GM12878 (cell line): Measurements from ENCODE around the gene CHRNA5. TPM values are rescaled to one million over a fixed set of nuclear protein-coding genes. Genes with fewer than 3 reads are reported as not detected.

Experiments
- ATAC-seq: fragments of 200-7000 bp; cut with Tn5 transposase; 3 replicates; pipeline ENCODE4 v1.9.1; 2020; ENCODE audit warnings: mild to moderate bottlenecking, moderate library complexity
- BruUV-seq: library from RNA; stranded (reverse); fragments of 400-500 nt; replicated peaks from 2 replicates; lab custom pipeline; 2021; lab: Mats Ljungman, UMichigan
- CTCF ChIA-PET: fragments of 300-600 bp; sonication (Branson Sonifier 250); formaldehyde crosslinking; extraction: SDS; loops from one replicate; lab custom pipeline; 2021; ENCODE audit warnings: inconsistent platforms; lab: Yijun Ruan, JAX
- POLR2A ChIA-PET: fragments of 350-600 bp; formaldehyde crosslinking; extraction: SDS; loops from one replicate; lab custom pipeline; 2021; ENCODE audit warnings: inconsistent platforms; lab: Charles Lee
- RAD21 ChIA-PET: fragments of 300-600 bp; sonication (Branson Sonifier 250); formaldehyde crosslinking; loops from one replicate; lab custom pipeline; 2023; ENCODE audit warnings: antibody characterized with exemption; ENCODE audit not compliant: unreplicated experiment; lab: Charles Lee
- SMC1A ChIA-PET: fragments of 300-600 bp; sonication (Branson Sonifier 250); formaldehyde crosslinking; loops from one replicate; lab custom pipeline; 2023; ENCODE audit not compliant: unreplicated experiment, uncharacterized antibody; lab: Charles Lee
- DNase-seq: peaks from one replicate; pipeline ENCODE4 v3.0.0-alpha.2; 2011; ENCODE audit warnings: low read depth, low spot score
- FAIRE-seq: peaks from 3 replicates; lab custom pipeline; 2011; peaks lifted over from hg19 to GRCh38; lab: Jason Lieb, UNC
- H2AFZ ChIP-seq: 2 replicates; pipeline ENCODE4 v1.6.0; 2011; ENCODE audit warnings: low read depth, low read length, control low read depth; ENCODE audit not compliant: control insufficient read depth
- H3K27ac ChIP-seq: 2 replicates; pipeline ENCODE4 v1.5.1; 2011; ENCODE audit warnings: control low read depth; ENCODE audit not compliant: control insufficient read depth, insufficient read depth
- H3K27me3 ChIP-seq, 2 experiments: replicated peaks in 1 of 2; 2 replicates each; pipeline versions ENCODE4 v1.6.0 to v1.6.1; 2011; ENCODE audit warnings: low read length in 1 of 2; ENCODE audit not compliant: control insufficient read depth in 2 of 2, insufficient read depth in 2 of 2
- H3K36me3 ChIP-seq, 2 experiments: 2 replicates each; pipeline ENCODE4 v1.5.1; 2011; ENCODE audit warnings: low read length in 1 of 2; ENCODE audit not compliant: control insufficient read depth in 2 of 2, insufficient read depth in 2 of 2
- H3K4me1 ChIP-seq: 2 replicates; pipeline ENCODE4 v1.6.1; 2011; ENCODE audit warnings: mild to moderate bottlenecking, low read length, moderate library complexity, mixed read lengths; ENCODE audit not compliant: control insufficient read depth, insufficient read depth
- H3K4me2 ChIP-seq: 2 replicates; pipeline ENCODE4 v1.6.0; 2011; ENCODE audit warnings: control low read depth; ENCODE audit not compliant: control insufficient read depth, insufficient read depth
- H3K4me3 ChIP-seq: fragments of 200-600 bp; sonication (generic); 2 replicates; pipeline ENCODE4 v1.5.1; 2016
- H3K79me2 ChIP-seq: 2 replicates; pipeline ENCODE4 v1.6.0; 2011; ENCODE audit warnings: low read length; ENCODE audit not compliant: control insufficient read depth, insufficient read depth
- H3K9ac ChIP-seq: 2 replicates; pipeline ENCODE4 v1.8.0; 2011; ENCODE audit warnings: low read length, control low read depth, mixed read lengths; ENCODE audit not compliant: control insufficient read depth, insufficient read depth
- H3K9me3 ChIP-seq: replicated peaks from 3 replicates; pipeline ENCODE4 v1.5.1; 2011; ENCODE audit warnings: mild to moderate bottlenecking, low read length; ENCODE audit not compliant: control insufficient read depth, insufficient read depth
- H4K20me1 ChIP-seq: 2 replicates; pipeline ENCODE4 v1.6.0; 2011; ENCODE audit not compliant: control insufficient read depth, insufficient read depth
- ASH2L ChIP-seq: fragments of 300-600, 200-600 bp; sonication (generic); IDR thresholded peaks from 2 replicates; pipeline ENCODE4 v1.6.1; 2017; ENCODE audit warnings: low read depth, mild to moderate bottlenecking, borderline replicate concordance
- ATF2 ChIP-seq: IDR thresholded peaks from 2 replicates; pipeline ENCODE4 v1.6.1; 2012; ENCODE audit warnings: low read length, inconsistent platforms
- ATF7 ChIP-seq: fragments of 450-650 bp; IDR thresholded peaks from 2 replicates; pipeline ENCODE4 v1.6.1; 2016; ENCODE audit warnings: low read depth, mild to moderate bottlenecking
- CHD4 ChIP-seq: fragments of 200-600 bp; sonication (generic); IDR thresholded peaks from 2 replicates; pipeline ENCODE4 v1.6.1; 2016; ENCODE audit warnings: mild to moderate bottlenecking
- DPF2 ChIP-seq: fragments of 450-650 bp; IDR thresholded peaks from 2 replicates; pipeline ENCODE4 v1.6.1; 2017; ENCODE audit warnings: mild to moderate bottlenecking
- FOS ChIP-seq: IDR thresholded peaks from 3 replicates; pipeline ENCODE4 v1.6.1; 2011; ENCODE audit warnings: borderline replicate concordance; ENCODE audit not compliant: insufficient read length; ENCODE audit errors: extremely low read depth
- GABPA ChIP-seq: IDR thresholded peaks from 2 replicates; pipeline ENCODE4 v1.6.1; 2014; ENCODE audit warnings: antibody characterized with exemption, low read depth, mild to moderate bottlenecking, inconsistent platforms
- IKZF2 ChIP-seq, 2 experiments: fragments of 450-650 bp; IDR thresholded peaks; 2 replicates each; pipeline ENCODE4 v1.6.1; 2017; ENCODE audit warnings: mild to moderate bottlenecking in 2 of 2, moderate library complexity in 2 of 2
- JUNB ChIP-seq: IDR thresholded peaks from 2 replicates; pipeline ENCODE4 v1.6.1; 2016; ENCODE audit warnings: antibody characterized with exemption, mild to moderate bottlenecking
- MXI1 ChIP-seq: fragments of 150-350 bp; IDR thresholded peaks from 2 replicates; pipeline ENCODE4 v1.6.1; 2011; ENCODE audit warnings: low read depth, mild to moderate bottlenecking, inconsistent platforms, low read length, improper control_type of control experiment
- NFIC ChIP-seq: IDR thresholded peaks from 2 replicates; pipeline ENCODE4 v1.6.1; 2012; ENCODE audit warnings: low read depth, mild to moderate bottlenecking, inconsistent platforms, low read length, moderate library complexity
- NFXL1 ChIP-seq: fragments of 450-650 bp; IDR thresholded peaks from 2 replicates; pipeline ENCODE4 v1.6.1; 2017; ENCODE audit warnings: antibody characterized with exemption, mild to moderate bottlenecking, borderline replicate concordance
- NFYA ChIP-seq: IDR thresholded peaks from 2 replicates; pipeline ENCODE4 v1.6.1; 2011; ENCODE audit warnings: low read depth, mild to moderate bottlenecking, low read length, improper control_type of control experiment, borderline replicate concordance
- NR2C2 ChIP-seq: IDR thresholded peaks from 2 replicates; pipeline ENCODE4 v1.6.1; 2011; ENCODE audit warnings: borderline replicate concordance, low read depth; ENCODE audit not compliant: control insufficient read depth, insufficient read length
- RB1 ChIP-seq: fragments of 450-650 bp; formaldehyde crosslinking; IDR thresholded peaks from 2 replicates; pipeline ENCODE4 v1.6.1; 2017; ENCODE audit warnings: mild to moderate bottlenecking, borderline replicate concordance
- RUNX3 ChIP-seq: IDR thresholded peaks from 2 replicates; pipeline ENCODE4 v1.6.1; 2012; ENCODE audit warnings: low read length, inconsistent platforms
- SPI1 ChIP-seq: IDR thresholded peaks from 2 replicates; pipeline ENCODE4 v1.6.1; 2011; ENCODE audit warnings: low read depth, mild to moderate bottlenecking, low read length, moderate library complexity, borderline replicate concordance; ENCODE audit not compliant: insufficient read depth
- STAT1 ChIP-seq: fragments of 450-650 bp; conservative IDR thresholded peaks from 2 replicates; pipeline ENCODE4 v1.6.1; 2014; ENCODE audit warnings: antibody characterized with exemption, mild to moderate bottlenecking
- SUPT20H ChIP-seq: IDR thresholded peaks from 2 replicates; pipeline ENCODE4 v1.6.1; 2011; ENCODE audit warnings: low read depth, mild to moderate bottlenecking, low read length, moderate library complexity, borderline replicate concordance; ENCODE audit not compliant: control insufficient read depth
- TCF12 ChIP-seq: IDR thresholded peaks from 2 replicates; pipeline ENCODE4 v1.6.1; 2011; ENCODE audit warnings: low read depth, mild to moderate bottlenecking, low read length
- YBX1 ChIP-seq: fragments of 450-650 bp; IDR thresholded peaks from 2 replicates; pipeline ENCODE4 v1.6.1; 2016; ENCODE audit warnings: antibody characterized with exemption
- YY1 ChIP-seq: IDR thresholded peaks from 2 replicates; pipeline ENCODE4 v1.6.1; 2011; ENCODE audit warnings: low read depth, mild to moderate bottlenecking, low read length
- WGBS: methylation state at CpG from one replicate; pipeline ENCODE4 v1.1.6; 2016; ENCODE audit warnings: low lambda C conversion rate; ENCODE audit not compliant: insufficient replicate concordance, insufficient coverage; ENCODE audit errors: missing lambda C conversion rate; 5-methylcytosine and 5-hydroxymethylcytosine counted together
- in situ Hi-C: fragments of 300-500 bp; cut with MboI; formaldehyde crosslinking; loops from 9 replicates; pipeline ENCODE4 v1.14.3; 2018; ENCODE audit warnings: mixed read lengths
- intact Hi-C: fragments of 100-400 bp; cut with micrococcal nuclease; formaldehyde crosslinking; loops from one replicate; pipeline ENCODE4 v1.14.2; 2022; ENCODE audit not compliant: unreplicated experiment
- polyA plus RNA-seq, 11 experiments: library from polyadenylated mRNA; depleted of rRNA in 4 of 11; unstranded in 6 of 11; stranded (reverse) in 5 of 11; fragments of >200 nt; fragmentation: Nextera tagmentation in 4 of 11; fragmentation: Illumina TruSeq in 1 of 11; extraction: Ambion mirVana in 4 of 11; extraction: Trizol in 1 of 11; gene quantifications; 1 replicate in 1 of 11; 2 replicates in 10 of 11; pipeline versions ENCODE4 v1.2.1 to v1.2.3, GENCODE V29; 2011 to 2016; ENCODE audit warnings: inconsistent platforms in 2 of 11, missing spikeins in 2 of 11, low read depth in 1 of 11
- total RNA-seq, 4 experiments: library from RNA; depleted of rRNA in 3 of 4; stranded (reverse); fragments of >200 nt in 3 of 4; fragmentation: Illumina TruSeq in 1 of 4; extraction: Trizol in 1 of 4; gene quantifications; 2 replicates each; pipeline versions ENCODE4 v1.2.1 to v1.2.3, GENCODE V29; 2013 to 2021
- TF ChIP-seq, protein P1 (sequence below): IDR thresholded peaks from 2 replicates; pipeline ENCODE4 v1.6.1; 2012; ENCODE audit warnings: low read depth, low read length, improper control_type of control experiment
- TF ChIP-seq, protein P2 (sequence below): IDR thresholded peaks from 2 replicates; pipeline ENCODE4 v1.6.1; 2011; ENCODE audit warnings: borderline replicate concordance, low read depth, mild to moderate bottlenecking, moderate library complexity, mixed read lengths, low read length; ENCODE audit not compliant: insufficient read depth; ENCODE audit errors: extremely low read length

The CHRNA5 gene
- total and polyA plus RNA-seq, 10 of the 15 experiments (the other 5 are each of a cell fraction or from before 2014, with no cell fraction given): 0.74 to 21.4 (median 12.7) TPM

GRCh38 chr15:78574944-78575343, 9.6 kb downstream of the CHRNA5 start:
- Histone ChIP-seq H4K20me1 (no peaks in the 10 kb centered on the region), H3K4me2 (peak overlapping the region; percentile 38; the same call in 1 of the 2 replicates), H3K36me3 (no peaks in the 10 kb centered on the region), H2AFZ (no peak overlapping the region), H3K27me3 (no peaks in the 10 kb centered on the region), H3K9me3 (no peaks in the 10 kb centered on the region), H3K79me2 (peaks cover 2% of the 10 kb centered on the region; the same call in 1 of the 2 replicates), H3K27ac (no peak overlapping the region), H3K9ac (no peak overlapping the region), H3K4me1 (no peaks in the 10 kb centered on the region), H3K4me3 (no peak overlapping the region)
- intact Hi-C loops: no loop called here
- BruUV-seq: no TSS peak
- ChIA-PET RAD21 (interaction anchor here (1.3 kb wide), 1 partner anchor 10 kb away, joined by 3 read pairs; the partner anchor contains the start of gene CHRNA5), SMC1A (interaction anchor here (1.8 kb wide), 1 partner anchor 9 kb away, joined by 10 read pairs; the partner anchor contains the start of gene CHRNA5), POLR2A (interaction anchor here (0.6 to 1.1 kb wide), 3 partner anchors 9 to 360 kb away, joined by 3 read pairs; partner anchors contain the start of gene CHRNA5), CTCF (no interaction called here)
- FAIRE-seq (no peak), DNase-seq (no peak), ATAC-seq (peak; percentile 52)
- WGBS: no CpG with 5 or more reads among the region's 1 CpG
- in situ Hi-C loops: no loop called here
- TF ChIP-seq CHD4: no peak
- peak; percentile 74 for TF ChIP-seq RUNX3
- TF ChIP-seq RB1: no peak
- TF ChIP-seq FOS: no peak
- no peak for TF ChIP-seq NFXL1
- TF ChIP-seq GABPA: no peak
- TF ChIP-seq NFIC: peak; percentile 63; the same call in 1 of the 2 replicates
- no peak for TF ChIP-seq YBX1
- TF ChIP-seq MXI1: no peak
- no peak for TF ChIP-seq YY1
- TF ChIP-seq, protein P1, sequence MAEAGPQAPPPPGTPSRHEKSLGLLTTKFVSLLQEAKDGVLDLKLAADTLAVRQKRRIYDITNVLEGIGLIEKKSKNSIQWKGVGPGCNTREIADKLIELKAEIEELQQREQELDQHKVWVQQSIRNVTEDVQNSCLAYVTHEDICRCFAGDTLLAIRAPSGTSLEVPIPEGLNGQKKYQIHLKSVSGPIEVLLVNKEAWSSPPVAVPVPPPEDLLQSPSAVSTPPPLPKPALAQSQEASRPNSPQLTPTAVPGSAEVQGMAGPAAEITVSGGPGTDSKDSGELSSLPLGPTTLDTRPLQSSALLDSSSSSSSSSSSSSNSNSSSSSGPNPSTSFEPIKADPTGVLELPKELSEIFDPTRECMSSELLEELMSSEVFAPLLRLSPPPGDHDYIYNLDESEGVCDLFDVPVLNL: no peak
- TF ChIP-seq NR2C2: no peak
- TF ChIP-seq JUNB: peak; percentile 54
- no peak for TF ChIP-seq DPF2
- TF ChIP-seq ATF2: no peak
- TF ChIP-seq, protein P2, sequence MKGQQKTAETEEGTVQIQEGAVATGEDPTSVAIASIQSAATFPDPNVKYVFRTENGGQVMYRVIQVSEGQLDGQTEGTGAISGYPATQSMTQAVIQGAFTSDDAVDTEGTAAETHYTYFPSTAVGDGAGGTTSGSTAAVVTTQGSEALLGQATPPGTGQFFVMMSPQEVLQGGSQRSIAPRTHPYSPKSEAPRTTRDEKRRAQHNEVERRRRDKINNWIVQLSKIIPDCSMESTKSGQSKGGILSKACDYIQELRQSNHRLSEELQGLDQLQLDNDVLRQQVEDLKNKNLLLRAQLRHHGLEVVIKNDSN: no peak
- TF ChIP-seq TCF12: no peak
- TF ChIP-seq SPI1: peak; percentile 67
- no peak for TF ChIP-seq STAT1
- no peak for TF ChIP-seq NFYA
- TF ChIP-seq SUPT20H: no peak
- TF ChIP-seq ATF7: no peak
- TF ChIP-seq ASH2L: no peak
- TF ChIP-seq IKZF2 (IDR thresholded peaks at IDR 0.05): peak in 1 of 2 experiments; percentile 20; a peak in 1 of 4 replicates
